GDM1 (cell line): ENCODE measurements around the gene TMEM212.
"Not testable (repeated sequence)": the region's sequence is repeated elsewhere in the genome, so short reads cannot be mapped to it uniquely, and the experiment has no call there.

Experiments
- DNase-seq: peaks from one replicate; lab custom pipeline; 2025; lab: John Stamatoyannopoulos, UW

TMEM212 gene

DNA sequence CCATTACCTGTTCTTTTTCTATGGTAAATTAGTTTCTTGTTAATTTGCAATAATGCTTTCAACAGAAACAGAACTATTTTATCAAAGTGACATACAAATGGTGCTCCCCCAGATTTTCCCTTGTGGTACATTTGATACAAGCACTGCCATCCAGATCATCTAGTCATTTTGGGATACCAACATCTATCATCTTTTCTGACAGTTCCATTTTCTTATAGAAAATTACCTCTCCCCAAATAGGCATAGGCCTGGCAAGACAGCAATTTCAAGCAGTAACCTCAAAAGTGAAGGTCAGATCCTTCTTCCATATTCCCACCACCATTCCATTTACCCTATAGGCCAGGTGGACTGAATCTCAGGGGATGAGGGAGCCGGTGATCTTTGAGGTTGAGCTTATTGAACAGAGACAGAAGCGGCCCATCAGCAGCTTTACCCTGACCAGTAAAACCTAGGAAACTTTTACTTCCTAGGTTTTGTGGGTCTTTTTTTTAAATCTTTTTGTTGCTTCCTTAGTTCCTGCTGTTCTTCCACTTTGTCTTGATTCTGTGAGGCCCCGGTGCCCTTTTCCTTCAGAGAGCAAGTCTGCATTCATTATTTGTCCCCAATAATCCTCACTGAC lies 29.8 kb upstream of the TMEM212 start:
- no peak for DNase-seq

- no peak for DNase-seq
Observed at GRCh38 chr3:171813897-171814460, 29.2 kb upstream of the TMEM212 start.

GRCh38 chr3:171814662-171815061 lies 28.5 kb upstream of the TMEM212 start:
- DNase-seq = not testable (repeated sequence)

- DNase-seq = no peak
Observed at GRCh38 chr3:171815973-171816595, 27.1 kb upstream of the TMEM212 start.

GRCh38 chr3:171817074-171817800 lies 25.9 kb upstream of the TMEM212 start:
- DNase-seq = no peak

- no peak for DNase-seq
Observed at GRCh38 chr3:171821044-171821443, 22.1 kb upstream of the TMEM212 start.

- DNase-seq = no peak
Observed at GRCh38 chr3:171821778-171822358, 21.3 kb upstream of the TMEM212 start.

GRCh38 chr3:171822431-171823106 lies 20.6 kb upstream of the TMEM212 start:
- DNase-seq = no peak

DNA sequence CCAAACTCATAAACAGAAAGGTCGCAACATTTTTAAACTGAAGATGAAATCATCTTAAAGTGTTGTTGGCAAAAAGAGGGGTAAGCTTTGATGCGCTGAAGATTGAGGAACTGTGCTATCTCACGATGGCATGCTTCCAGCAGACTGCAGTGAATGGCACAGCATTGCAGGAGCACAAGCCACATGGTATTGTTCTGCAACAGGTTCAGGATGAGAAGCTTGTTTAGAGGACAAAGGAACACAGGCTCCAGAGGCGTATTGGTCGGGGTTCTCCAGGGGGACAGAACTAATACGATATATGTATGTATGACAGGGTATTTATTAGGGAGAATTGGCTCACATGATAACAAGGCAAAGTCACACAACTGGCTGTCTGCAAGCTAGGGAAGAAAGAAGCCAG lies 19.0 kb upstream of the TMEM212 start:
- DNase-seq = no peak

DNA sequence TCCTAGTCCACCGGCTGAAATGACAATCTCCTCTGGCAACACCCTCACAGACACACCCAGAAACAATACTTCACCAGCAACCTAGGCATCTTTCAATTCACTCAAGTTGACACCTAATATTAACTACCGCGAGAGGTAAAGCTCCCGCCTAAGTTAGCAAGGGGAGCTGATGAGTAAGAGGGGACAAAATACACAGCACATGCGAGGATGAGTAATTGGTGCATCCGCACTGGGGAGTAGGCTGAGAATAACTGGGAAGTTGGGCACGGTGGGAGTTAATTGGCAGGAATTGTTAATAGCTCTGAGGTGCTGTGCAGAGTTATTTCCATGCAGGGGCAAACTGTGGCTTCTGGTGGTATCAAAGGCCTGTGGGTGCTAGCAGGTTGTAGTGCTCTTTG lies 18.3 kb upstream of the TMEM212 start:
- no peak for DNase-seq

DNA sequence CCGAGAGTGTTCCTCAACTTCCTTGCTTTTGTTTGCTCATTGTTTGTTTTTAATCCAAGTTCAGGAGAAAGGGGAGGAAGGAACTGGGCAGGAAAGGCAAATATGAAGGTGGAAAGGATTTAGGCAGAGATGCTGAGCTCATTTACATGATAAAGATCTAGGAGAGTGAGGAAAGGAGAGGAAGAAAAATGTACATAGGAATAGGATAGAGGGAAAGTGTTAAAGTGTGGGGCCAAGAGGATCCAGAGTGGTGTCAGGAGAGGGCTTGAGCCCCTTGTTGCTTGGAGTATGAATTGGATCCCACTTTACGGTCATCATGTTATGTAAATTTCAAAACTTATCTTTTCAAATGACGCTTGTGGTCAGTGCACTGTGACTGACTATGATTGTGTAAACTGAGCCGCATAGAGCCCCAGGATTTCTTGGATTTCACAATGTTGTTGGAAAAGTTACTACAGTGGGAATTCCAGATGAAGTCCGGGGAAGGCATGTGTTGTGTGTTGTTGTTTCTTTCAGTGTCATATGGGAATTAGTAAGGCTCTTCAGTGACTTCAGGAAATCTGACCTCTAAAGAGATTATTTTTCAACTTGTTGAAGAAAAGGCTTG lies 17.8 kb upstream of the TMEM212 start:
- DNase-seq = no peak

- DNase-seq = no peak
Observed at GRCh38 chr3:171827385-171827784, 15.8 kb upstream of the TMEM212 start.

DNA sequence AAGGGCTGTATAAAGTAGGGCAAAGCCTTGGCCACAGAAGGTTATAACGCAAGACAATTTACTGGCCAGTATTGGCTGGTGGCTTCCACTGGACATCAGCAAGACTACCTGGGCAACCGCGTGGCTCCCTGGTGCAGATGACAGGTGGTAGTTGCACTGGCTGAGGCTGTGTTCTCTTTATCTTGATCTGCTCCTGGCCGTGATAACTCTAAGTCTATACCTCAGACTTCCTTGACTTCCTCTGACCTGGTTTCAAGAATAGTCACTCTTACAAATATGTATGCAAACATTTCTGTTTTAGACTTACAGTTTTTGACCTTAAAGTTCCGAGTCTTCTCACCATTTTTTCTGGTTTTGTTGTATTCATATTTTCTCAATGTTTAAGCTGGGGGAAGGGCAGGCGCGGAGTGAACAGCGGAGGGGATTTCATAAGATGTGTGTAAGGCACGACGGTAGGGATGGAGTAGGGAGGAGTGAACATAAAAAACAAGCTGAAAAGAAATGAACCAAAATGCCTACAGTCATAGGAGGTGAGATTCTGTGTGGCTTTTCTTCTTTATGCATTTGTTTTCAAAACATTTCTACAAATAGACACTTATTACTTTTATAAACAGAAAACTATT lies 15.2 kb upstream of the TMEM212 start:
- DNase-seq = no peak

GRCh38 chr3:171828902-171829770 lies 14.0 kb upstream of the TMEM212 start:
- DNase-seq = no peak

DNA sequence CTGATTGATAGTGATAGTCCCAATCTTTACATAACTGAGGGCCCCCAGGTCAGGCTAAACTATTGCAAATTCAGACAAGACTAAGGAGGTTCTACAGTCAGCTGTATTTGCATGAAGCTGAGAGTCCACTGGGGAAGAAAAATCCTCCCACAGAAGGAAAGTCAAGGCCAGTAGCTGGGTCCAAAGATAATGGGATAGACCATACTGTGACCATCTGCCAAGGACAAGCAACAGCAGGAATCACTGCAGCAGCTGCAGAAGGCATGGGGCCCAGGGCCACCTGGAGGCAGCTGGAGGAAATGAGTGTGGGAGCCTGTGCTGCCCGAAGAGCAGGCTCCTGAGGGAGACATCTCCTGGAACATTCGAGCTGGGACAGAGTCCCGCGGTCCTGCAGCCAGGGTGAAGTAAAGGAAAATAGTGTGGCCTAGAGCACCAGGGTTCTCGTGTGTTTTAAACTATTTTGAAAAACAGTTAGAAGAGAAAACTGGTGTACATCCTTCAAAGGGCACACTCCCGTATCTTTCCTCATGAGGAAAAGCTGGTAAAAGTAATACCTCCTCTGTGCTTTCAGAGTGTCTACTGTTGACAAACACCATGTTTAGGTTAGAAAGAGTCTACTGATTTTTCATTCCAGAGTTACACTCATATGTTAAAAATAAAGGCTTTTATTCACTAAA lies 13.2 kb upstream of the TMEM212 start:
- DNase-seq = no peak

DNA sequence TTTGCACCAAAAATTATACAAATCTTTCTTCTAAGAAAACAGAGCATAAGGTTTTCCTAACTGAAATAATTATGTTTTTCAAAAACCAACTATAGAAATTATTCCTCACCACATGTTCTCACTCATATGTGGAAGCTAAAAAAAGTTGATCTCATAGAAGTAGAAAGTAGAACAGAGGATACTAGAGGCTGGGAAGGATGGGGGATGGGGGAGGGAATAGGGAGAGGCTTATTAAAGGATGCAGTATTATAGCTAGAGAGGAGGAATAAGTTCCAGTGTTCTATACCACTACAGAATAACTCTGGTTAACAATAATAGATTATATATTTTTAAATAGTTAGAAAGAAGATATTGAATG lies 12.7 kb upstream of the TMEM212 start:
- no peak for DNase-seq

DNA sequence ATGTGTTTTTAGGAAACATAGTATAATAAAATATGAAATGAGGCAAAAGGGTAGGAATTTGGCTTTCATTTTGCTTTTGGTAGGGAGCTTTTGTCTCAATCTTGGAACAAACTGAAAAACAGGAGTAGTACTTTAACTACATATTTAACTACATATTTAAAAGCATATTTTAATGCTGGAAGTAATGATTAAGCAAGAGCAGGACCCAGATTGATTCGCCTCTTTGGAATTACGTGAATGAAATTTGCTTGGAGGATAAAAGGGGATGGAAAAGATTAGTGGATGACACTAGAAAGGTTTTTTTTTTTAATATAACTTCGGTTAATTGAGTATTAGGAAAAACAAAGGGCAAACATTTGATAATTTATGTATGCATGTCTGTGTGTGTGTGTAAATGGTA lies 11.2 kb upstream of the TMEM212 start:
- no peak for DNase-seq

- no peak for DNase-seq
Observed at GRCh38 chr3:171832989-171833388, 10.2 kb upstream of the TMEM212 start.

DNA sequence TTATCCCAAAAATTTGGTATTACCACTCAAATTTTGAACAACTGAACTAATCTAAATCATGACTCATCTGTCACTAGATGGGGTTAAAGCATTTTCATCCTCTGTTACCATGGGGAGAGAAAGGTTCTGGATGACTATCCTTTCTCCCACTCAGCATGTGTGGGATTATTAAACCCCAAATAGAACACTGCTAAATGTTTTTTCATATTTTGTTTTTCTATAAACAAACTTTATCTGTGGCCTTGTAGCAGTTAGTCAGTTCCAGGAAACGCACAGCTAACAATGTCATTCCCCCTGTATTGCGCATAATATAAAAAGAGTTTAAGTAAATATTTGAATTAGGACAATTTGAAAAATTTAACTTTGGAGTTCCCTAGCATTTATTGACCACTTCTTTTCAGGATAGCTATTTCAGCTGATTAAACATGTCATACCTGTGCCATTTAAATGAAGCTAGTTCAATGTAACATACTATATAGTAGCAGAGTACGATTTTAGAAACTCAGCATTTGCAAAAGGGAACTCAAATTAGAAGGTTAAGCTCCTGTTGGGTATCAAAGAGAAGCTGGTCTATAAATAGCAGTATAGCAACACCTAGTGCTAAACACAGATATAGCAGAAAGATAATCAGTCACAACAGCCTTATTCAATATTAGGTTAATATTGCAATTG lies 9.2 kb upstream of the TMEM212 start:
- no peak for DNase-seq
